CD14-positive monocyte (primary cell): ENCODE results near the gene EP400. TPM values are rescaled to one million over a fixed set of nuclear protein-coding genes. Genes with fewer than 3 reads are reported as not detected.

Source experiments
- DNase-seq, 3 donors: peaks; one replicate each; pipeline ENCODE4 v3.0.0-alpha.2; 2011 to 2022
- H2AFZ ChIP-seq: 2 replicates; pipeline ENCODE4 v1.6.0; 2012; ENCODE audit warnings: mild to moderate bottlenecking, low read depth, low read length, inconsistent platforms; ENCODE audit not compliant: insufficient read depth, poor library complexity, severe bottlenecking
- H3K27ac ChIP-seq, 2 donors: 1 replicate in 1 of 2; 2 replicates in 1 of 2; pipeline ENCODE4 v1.5.1; 2012 to 2013; ENCODE audit warnings: low read length in 2 of 2, control low read depth in 1 of 2, inconsistent platforms in 1 of 2, low read depth in 1 of 2, mild to moderate bottlenecking in 1 of 2
- H3K27me3 ChIP-seq, 2 donors: one replicate each; pipeline versions ENCODE4 v1.6.0 to v1.6.1; 2011 to 2013; ENCODE audit warnings: low read length in 2 of 2; ENCODE audit not compliant: control insufficient read depth in 2 of 2, insufficient read depth in 2 of 2
- H3K36me3 ChIP-seq, 2 donors: replicated peaks in 1 of 2; 1 replicate in 1 of 2; 2 replicates in 1 of 2; pipeline versions ENCODE4 v1.5.1 to v1.6.1; 2012 to 2013; ENCODE audit warnings: low read length in 2 of 2, control low read depth in 1 of 2, inconsistent platforms in 1 of 2, mild to moderate bottlenecking in 1 of 2; ENCODE audit not compliant: insufficient read depth in 2 of 2, control insufficient read depth in 1 of 2
- H3K4me1 ChIP-seq, 2 donors: 1 replicate in 1 of 2; 2 replicates in 1 of 2; pipeline versions ENCODE4 v1.5.1 to v1.6.1; 2012 to 2013; ENCODE audit warnings: low read length in 2 of 2, control low read depth in 1 of 2, inconsistent platforms in 1 of 2, mild to moderate bottlenecking in 1 of 2, moderate library complexity in 1 of 2; ENCODE audit not compliant: insufficient read depth in 2 of 2, control insufficient read depth in 1 of 2
- H3K4me2 ChIP-seq: replicated peaks from 2 replicates; pipeline ENCODE3; 2012; ENCODE audit warnings: low read length, moderate library complexity, mild to moderate bottlenecking; ENCODE audit not compliant: poor library complexity, severe bottlenecking; ENCODE audit errors: extremely low read depth
- H3K4me3 ChIP-seq, 3 experiments: fragments of 200-600 bp in 1 of 3; sonication (generic) in 1 of 3; replicated peaks in 1 of 3; 1 replicate in 2 of 3; 2 replicates in 1 of 3; pipeline ENCODE4 v1.5.1; 2011 to 2013; ENCODE audit warnings: low read length in 3 of 3, mild to moderate bottlenecking in 3 of 3, control low read depth in 2 of 3, low read depth in 2 of 3, inconsistent platforms in 1 of 3, moderate library complexity in 1 of 3
- H3K79me2 ChIP-seq: 2 replicates; pipeline ENCODE4 v1.6.0; 2012; ENCODE audit warnings: mild to moderate bottlenecking, control low read depth, inconsistent platforms, low read length, moderate library complexity; ENCODE audit not compliant: insufficient read depth
- H3K9ac ChIP-seq: 2 replicates; pipeline ENCODE4 v1.6.0; 2017; ENCODE audit warnings: low read length, mild to moderate bottlenecking; ENCODE audit not compliant: insufficient read depth, poor library complexity, severe bottlenecking
- H3K9me3 ChIP-seq, 2 donors: replicated peaks in 1 of 2; 1 replicate in 1 of 2; 2 replicates in 1 of 2; pipeline versions ENCODE4 v1.5.1 to v1.6.1; 2012 to 2013; ENCODE audit warnings: low read length in 2 of 2, control low read depth in 1 of 2; ENCODE audit not compliant: control insufficient read depth in 1 of 2, insufficient read depth in 1 of 2
- H4K20me1 ChIP-seq: 2 replicates; pipeline ENCODE4 v1.6.0; 2012; ENCODE audit warnings: mild to moderate bottlenecking, low read length, control low read depth, moderate library complexity; ENCODE audit not compliant: insufficient read depth
- H3K27ac Mint-ChIP-seq, 7 donors: one replicate each; pipeline ENCODE4 v1.8.0; 2020; ENCODE audit warnings: mild to moderate bottlenecking in 7 of 7, mixed read lengths in 7 of 7, moderate library complexity in 6 of 7, inconsistent platforms in 2 of 7
- H3K27me3 Mint-ChIP-seq, 3 donors: one replicate each; pipeline ENCODE4 v1.8.0; 2021 to 2022; ENCODE audit warnings: low read depth in 3 of 3, mild to moderate bottlenecking in 3 of 3, mixed read lengths in 3 of 3, moderate library complexity in 3 of 3, inconsistent platforms in 1 of 3
- H3K36me3 Mint-ChIP-seq, 2 donors: one replicate each; pipeline ENCODE4 v1.8.0; 2020; ENCODE audit warnings: mixed read lengths in 2 of 2, inconsistent platforms in 1 of 2, mild to moderate bottlenecking in 1 of 2
- H3K4me1 Mint-ChIP-seq: one replicate; pipeline ENCODE4 v1.8.0; 2020; ENCODE audit warnings: mild to moderate bottlenecking, mixed read lengths
- H3K4me3 Mint-ChIP-seq, 2 donors: one replicate each; pipeline ENCODE4 v1.8.0; 2020; ENCODE audit warnings: mild to moderate bottlenecking in 2 of 2, mixed read lengths in 2 of 2, moderate library complexity in 1 of 2
- H3K9me3 Mint-ChIP-seq, 7 donors: one replicate each; pipeline ENCODE4 v1.8.0; 2020 to 2022; ENCODE audit warnings: mixed read lengths in 7 of 7, mild to moderate bottlenecking in 6 of 7, moderate library complexity in 6 of 7, inconsistent platforms in 2 of 7
- WGBS: methylation state at CpG from one replicate; pipeline ENCODE4 v1.1.5; 2013; ENCODE audit warnings: missing lambda C conversion rate; ENCODE audit not compliant: insufficient coverage; 5-methylcytosine and 5-hydroxymethylcytosine counted together
- intact Hi-C, 2 donors: fragments of 100-400 bp; cut with micrococcal nuclease; formaldehyde crosslinking; loops; one replicate each; pipeline versions ENCODE4 v1.15.0 to v1.15.1; 2023
- polyA plus RNA-seq, 3 donors: library from polyadenylated mRNA; depleted of rRNA in 1 of 3; unstranded in 2 of 3; stranded (reverse) in 1 of 3; fragments of 300-500 nt in 2 of 3; fragments of >200 nt in 1 of 3; fragmentation: Illumina TruSeq in 2 of 3; gene quantifications; 1 replicate in 2 of 3; 2 replicates in 1 of 3; pipeline ENCODE4 v1.2.3, GENCODE V29; 2012 to 2021
- TF ChIP-seq, protein P1 (sequence below): fragments of 200-600 bp; IDR thresholded peaks from one replicate; pipeline ENCODE4 v1.8.0; 2022; ENCODE audit warnings: antibody characterized with exemption, mild to moderate bottlenecking

EP400 gene
- polyA plus RNA-seq, 3 donors, result 0.65 to 12.1 (median 0.81) TPM

DNA sequence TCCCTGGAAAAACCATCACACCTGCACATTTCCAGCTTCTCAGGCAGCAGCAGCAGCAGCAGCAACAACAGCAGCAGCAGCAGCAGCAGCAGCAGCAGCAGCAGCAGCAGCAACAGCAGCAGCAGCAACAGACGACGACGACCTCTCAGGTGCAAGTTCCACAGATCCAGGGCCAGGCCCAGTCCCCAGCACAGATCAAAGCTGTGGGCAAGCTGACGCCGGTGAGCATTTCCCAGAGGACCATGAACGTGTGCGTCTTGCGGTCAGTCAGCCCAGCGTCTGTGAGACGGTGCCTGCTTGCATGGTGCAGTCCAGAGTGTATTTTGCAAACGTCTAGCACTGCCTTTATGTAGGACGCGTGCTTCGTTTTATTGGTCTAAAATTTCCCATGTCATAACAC lies 112.7 kb downstream of the EP400 start:
- TF ChIP-seq, protein P1, sequence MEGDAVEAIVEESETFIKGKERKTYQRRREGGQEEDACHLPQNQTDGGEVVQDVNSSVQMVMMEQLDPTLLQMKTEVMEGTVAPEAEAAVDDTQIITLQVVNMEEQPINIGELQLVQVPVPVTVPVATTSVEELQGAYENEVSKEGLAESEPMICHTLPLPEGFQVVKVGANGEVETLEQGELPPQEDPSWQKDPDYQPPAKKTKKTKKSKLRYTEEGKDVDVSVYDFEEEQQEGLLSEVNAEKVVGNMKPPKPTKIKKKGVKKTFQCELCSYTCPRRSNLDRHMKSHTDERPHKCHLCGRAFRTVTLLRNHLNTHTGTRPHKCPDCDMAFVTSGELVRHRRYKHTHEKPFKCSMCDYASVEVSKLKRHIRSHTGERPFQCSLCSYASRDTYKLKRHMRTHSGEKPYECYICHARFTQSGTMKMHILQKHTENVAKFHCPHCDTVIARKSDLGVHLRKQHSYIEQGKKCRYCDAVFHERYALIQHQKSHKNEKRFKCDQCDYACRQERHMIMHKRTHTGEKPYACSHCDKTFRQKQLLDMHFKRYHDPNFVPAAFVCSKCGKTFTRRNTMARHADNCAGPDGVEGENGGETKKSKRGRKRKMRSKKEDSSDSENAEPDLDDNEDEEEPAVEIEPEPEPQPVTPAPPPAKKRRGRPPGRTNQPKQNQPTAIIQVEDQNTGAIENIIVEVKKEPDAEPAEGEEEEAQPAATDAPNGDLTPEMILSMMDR, result no peak
- Histone ChIP-seq H3K27me3 (no peaks in the 10 kb centered on the region), H3K9me3 (no peaks in the 10 kb centered on the region), H2AFZ (no peak overlapping the region), H3K79me2 (no peaks in the 10 kb centered on the region), H3K27ac (no peak overlapping the region), H3K36me3 (peaks cover 66 to 92% of the 10 kb centered on the region in 2 donors), H4K20me1 (peaks cover 8% of the 10 kb centered on the region), H3K4me1 (peaks cover 12 to 17% of the 10 kb centered on the region in 2 donors), H3K4me2 (no peak overlapping the region), H3K4me3 (no peak overlapping the region), H3K9ac (no peak overlapping the region)
- H3K4me1 Mint-ChIP-seq, result peaks cover 19% of the 10 kb centered on the region
- H3K36me3 Mint-ChIP-seq, result peaks cover 82 to 93% of the 10 kb centered on the region in 2 donors
- peaks cover 0 to 1% (median 0%) of the 10 kb centered on the region in 3 donors for H3K27me3 Mint-ChIP-seq
- peaks cover 0 to 2% (median 0%) of the 10 kb centered on the region in 7 donors for H3K9me3 Mint-ChIP-seq
- H3K4me3 Mint-ChIP-seq, result no peak overlapping the region
- no peak overlapping the region for H3K27ac Mint-ChIP-seq
- intact Hi-C loops, result no loop called here
- 97% methylated on average over 14 of the region's 14 CpGs for WGBS
- DNase-seq, result no peak

DNA sequence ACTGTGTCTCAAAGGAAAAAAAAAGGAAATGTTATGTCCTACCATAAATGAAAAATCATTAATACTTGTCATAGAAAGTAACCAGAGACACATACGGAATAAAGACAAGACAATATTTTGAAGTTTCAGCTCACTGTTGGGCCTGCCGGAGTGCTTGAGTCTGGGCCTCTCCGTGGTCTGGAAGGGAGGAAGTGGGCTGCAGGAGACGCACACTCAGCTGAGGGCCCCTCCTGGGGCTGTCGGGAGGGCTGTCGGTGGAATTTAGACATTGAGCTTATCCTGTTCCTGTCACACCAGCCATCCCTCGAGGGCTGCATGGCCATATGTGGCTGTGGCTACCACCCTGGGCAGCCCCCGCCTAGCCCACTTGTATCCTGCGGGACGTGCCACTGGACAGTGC lies 113.7 kb downstream of the EP400 start:
- Histone ChIP-seq H3K36me3 (peaks cover 67 to 92% of the 10 kb centered on the region in 2 donors), H2AFZ (no peak overlapping the region), H3K4me2 (no peak overlapping the region), H3K9me3 (no peaks in the 10 kb centered on the region), H4K20me1 (peaks cover 8% of the 10 kb centered on the region), H3K4me1 (peaks cover 12 to 17% of the 10 kb centered on the region in 2 donors), H3K79me2 (no peaks in the 10 kb centered on the region), H3K9ac (no peak overlapping the region), H3K4me3 (no peak overlapping the region), H3K27ac (no peak overlapping the region), H3K27me3 (no peaks in the 10 kb centered on the region)
- Mint-ChIP-seq H3K27me3 (peaks cover 0 to 1% (median 0%) of the 10 kb centered on the region in 3 donors), H3K4me3 (no peak overlapping the region), H3K36me3 (peaks cover 81 to 94% of the 10 kb centered on the region in 2 donors), H3K4me1 (peaks cover 19% of the 10 kb centered on the region), H3K9me3 (peaks cover 0 to 2% (median 0%) of the 10 kb centered on the region in 7 donors), H3K27ac (no peak overlapping the region)
- DNase-seq, result no peak
- intact Hi-C loops, result no loop called here
- WGBS, result 13% methylated on average over 9 of the region's 10 CpGs
- TF ChIP-seq, protein P1, result no peak
